ENCODE results near the gene ASTN2.

GRCh38 chr9:116635908-116636307 lies 778.9 kb downstream of the ASTN2 start:
- TF ChIP-seq JUNB (IDR thresholded peaks at IDR 0.05; ENCODE audit: unreplicated experiment) (no peak), CTCF (conservative IDR thresholded peaks at IDR 0.05; ENCODE audit: low read depth in 2 of 2) (no peak), POLR2AphosphoS5 (IDR thresholded peaks at IDR 0.05; ENCODE audit: low read depth) (no peak), EZH2phosphoT487 (IDR thresholded peaks at IDR 0.05; ENCODE audit: unreplicated experiment) (no peak), EZH2 (IDR thresholded peaks at IDR 0.05; ENCODE audit: low read depth, unreplicated experiment) (no peak), REST (IDR thresholded peaks at IDR 0.05; ENCODE audit: unreplicated experiment) (no peak)

Data from GM23338 (cell line).